IMR-90 (cell line): Measurements from ENCODE around the gene SIT1. TPM values are rescaled to one million over a fixed set of nuclear protein-coding genes. Genes with fewer than 3 reads are reported as not detected.
A peak's percentile ranks its signal among the peaks of the same experiment; 100 is the strongest.

ENCODE experiments used
- ATAC-seq: fragments of 200-7000 bp; cut with Tn5 transposase; 2 replicates; pipeline ENCODE4 v1.9.1; 2020; ENCODE audit warnings: low read depth, mild to moderate bottlenecking, moderate library complexity
- BruUV-seq: library from RNA; stranded (reverse); fragments of 400-500 nt; replicated peaks from 2 replicates; lab custom pipeline; 2021; lab: Mats Ljungman, UMichigan
- CTCF ChIA-PET: fragments of 300-600 bp; formaldehyde crosslinking; extraction: SDS; loops from one replicate; lab custom pipeline; 2021; ENCODE audit warnings: antibody characterized with exemption; lab: Yijun Ruan, JAX
- POLR2A ChIA-PET: fragments of 300-600 bp; sonication (Branson Sonifier 250); formaldehyde crosslinking; loops from one replicate; lab custom pipeline; 2022; ENCODE audit warnings: antibody characterized with exemption; ENCODE audit not compliant: unreplicated experiment; lab: Charles Lee
- DNase-seq: peaks from one replicate; pipeline ENCODE4 v3.0.0; 2013
- H2AFZ ChIP-seq: replicated peaks from 2 replicates; pipeline ENCODE3; 2013; ENCODE audit warnings: low read length, mild to moderate bottlenecking; ENCODE audit not compliant: poor library complexity
- H2AK5ac ChIP-seq: 2 replicates; pipeline ENCODE4 v1.6.1; 2013; ENCODE audit warnings: low read depth, low read length, inconsistent platforms
- H2AK9ac ChIP-seq: replicated peaks from 2 replicates; pipeline ENCODE3; 2013; ENCODE audit warnings: mild to moderate bottlenecking, low read depth, low read length, moderate library complexity; ENCODE audit not compliant: poor library complexity
- H2BK120ac ChIP-seq: 2 replicates; pipeline ENCODE4 v1.6.1; 2013; ENCODE audit warnings: low read depth, low read length, inconsistent platforms
- H2BK15ac ChIP-seq: 3 replicates; pipeline ENCODE4 v1.6.1; 2013; ENCODE audit warnings: low read depth, low read length, inconsistent platforms
- H2BK20ac ChIP-seq: 2 replicates; pipeline ENCODE4 v1.6.1; 2013; ENCODE audit warnings: low read depth, mild to moderate bottlenecking, inconsistent platforms, low read length, moderate library complexity
- H2BK5ac ChIP-seq: 2 replicates; pipeline ENCODE4 v1.6.1; 2013; ENCODE audit warnings: mild to moderate bottlenecking, low read depth, low read length, inconsistent platforms; ENCODE audit not compliant: poor library complexity, severe bottlenecking
- H3K14ac ChIP-seq: replicated peaks from 2 replicates; pipeline ENCODE4 v1.6.1; 2013; ENCODE audit warnings: low read depth, low read length, inconsistent platforms
- H3K18ac ChIP-seq: 2 replicates; pipeline ENCODE4 v1.6.1; 2013; ENCODE audit warnings: low read depth, low read length, control low read depth
- H3K23ac ChIP-seq: 2 replicates; pipeline ENCODE4 v1.6.1; 2013; ENCODE audit warnings: low read depth, low read length, inconsistent platforms
- H3K27ac ChIP-seq: 2 replicates; pipeline ENCODE4 v1.5.1; 2013; ENCODE audit warnings: mild to moderate bottlenecking, control low read depth, low read length; ENCODE audit not compliant: insufficient read depth
- H3K27me3 ChIP-seq: 2 replicates; pipeline ENCODE4 v1.6.1; 2013; ENCODE audit warnings: low read length; ENCODE audit not compliant: control insufficient read depth, insufficient read depth
- H3K36me3 ChIP-seq: 2 replicates; pipeline ENCODE4 v1.6.1; 2013; ENCODE audit warnings: low read length, mixed read lengths; ENCODE audit not compliant: control insufficient read depth, insufficient read depth
- H3K4ac ChIP-seq: 2 replicates; pipeline ENCODE4 v1.6.1; 2013; ENCODE audit warnings: low read depth, low read length, inconsistent platforms
- H3K4me1 ChIP-seq: 2 replicates; pipeline ENCODE4 v1.6.1; 2013; ENCODE audit warnings: low read length, mixed read lengths; ENCODE audit not compliant: control insufficient read depth, insufficient read depth
- H3K4me2 ChIP-seq: 2 replicates; pipeline ENCODE4 v1.6.1; 2013; ENCODE audit warnings: low read depth, mild to moderate bottlenecking, control low read depth, low read length, moderate library complexity
- H3K4me3 ChIP-seq: 2 replicates; pipeline ENCODE4 v1.5.1; 2013; ENCODE audit warnings: low read depth, mild to moderate bottlenecking, control low read depth, low read length, moderate library complexity; ENCODE audit not compliant: insufficient read depth
- H3K56ac ChIP-seq: 2 replicates; pipeline ENCODE4 v1.6.1; 2013; ENCODE audit warnings: low read length, inconsistent platforms; ENCODE audit not compliant: insufficient read depth; ENCODE audit errors: extremely low read depth
- H3K79me1 ChIP-seq, 2 experiments: 2 replicates each; pipeline ENCODE4 v1.6.1; 2013; ENCODE audit warnings: low read length in 2 of 2, inconsistent platforms in 1 of 2, low read depth in 1 of 2
- H3K9ac ChIP-seq: 2 replicates; pipeline ENCODE4 v1.6.1; 2013; ENCODE audit warnings: low read depth, low read length, control low read depth
- H3K9me1 ChIP-seq: 2 replicates; pipeline ENCODE4 v1.6.1; 2013; ENCODE audit warnings: low read length, inconsistent platforms; ENCODE audit not compliant: insufficient read depth
- H3K9me3 ChIP-seq: 2 replicates; pipeline ENCODE4 v1.6.1; 2013; ENCODE audit warnings: low read length; ENCODE audit not compliant: control insufficient read depth, insufficient read depth
- H4K20me1 ChIP-seq: 2 replicates; pipeline ENCODE4 v1.6.1; 2013; ENCODE audit warnings: low read length, inconsistent platforms; ENCODE audit not compliant: insufficient read depth
- H4K5ac ChIP-seq: 2 replicates; pipeline ENCODE4 v1.6.1; 2013; ENCODE audit warnings: mild to moderate bottlenecking, low read depth, low read length, control low read depth
- H4K8ac ChIP-seq, 2 experiments: 2 replicates each; pipeline ENCODE4 v1.6.1; 2013; ENCODE audit warnings: low read depth in 2 of 2, low read length in 2 of 2, control low read depth in 1 of 2, inconsistent platforms in 1 of 2
- H4K91ac ChIP-seq: 2 replicates; pipeline ENCODE4 v1.6.1; 2013; ENCODE audit warnings: low read depth, low read length, inconsistent platforms; ENCODE audit not compliant: insufficient read depth
- MAZ ChIP-seq: IDR thresholded peaks from 2 replicates; pipeline ENCODE4 v1.6.1; 2012; ENCODE audit warnings: low read depth, mild to moderate bottlenecking, low read length, improper control_type of control experiment, moderate library complexity, borderline replicate concordance
- MXI1 ChIP-seq: IDR thresholded peaks from 2 replicates; pipeline ENCODE4 v1.6.1; 2012; ENCODE audit warnings: low read depth, mild to moderate bottlenecking, low read length, moderate library complexity, borderline replicate concordance
- WGBS, 2 experiments: methylation state at CpG; one replicate each; pipeline versions ENCODE4 v1.1.5 to v1.1.7; 2013; ENCODE audit warnings: missing lambda C conversion rate in 2 of 2; ENCODE audit not compliant: insufficient read length in 1 of 2; ENCODE audit errors: extremely low coverage in 2 of 2; 5-methylcytosine and 5-hydroxymethylcytosine counted together
- dilution Hi-C: fragments of 300-500 bp; cut with HindIII; formaldehyde crosslinking; loops from one replicate; pipeline ENCODE4 v1.14.3; 2018; ENCODE audit warnings: low sequenced_read_pairs; ENCODE audit not compliant: unreplicated experiment
- in situ Hi-C: fragments of 300-500 bp; cut with MboI; formaldehyde crosslinking; loops from 3 replicates; pipeline ENCODE4 v1.14.3; 2019; ENCODE audit warnings: low sequenced_read_pairs, inconsistent platforms, mixed read lengths
- intact Hi-C: fragments of 100-400 bp; cut with micrococcal nuclease; formaldehyde crosslinking; loops from 2 replicates; pipeline ENCODE4 v1.10.0; 2022
- polyA plus RNA-seq, 3 experiments: library from polyadenylated mRNA; depleted of rRNA; stranded (reverse); fragments of >200 nt; gene quantifications; 2 replicates each; pipeline ENCODE4 v1.2.3, GENCODE V29; 2012; ENCODE audit warnings: low replicate concordance in 1 of 3
- total RNA-seq: library from RNA; depleted of rRNA; stranded (reverse); fragments of >200 nt; gene quantifications from 2 replicates; pipeline ENCODE4 v1.2.3, GENCODE V29; 2012

Gene SIT1
- total and polyA plus RNA-seq, 2 of the 4 experiments (the other 2 are of a cell fraction): not detected

DNA sequence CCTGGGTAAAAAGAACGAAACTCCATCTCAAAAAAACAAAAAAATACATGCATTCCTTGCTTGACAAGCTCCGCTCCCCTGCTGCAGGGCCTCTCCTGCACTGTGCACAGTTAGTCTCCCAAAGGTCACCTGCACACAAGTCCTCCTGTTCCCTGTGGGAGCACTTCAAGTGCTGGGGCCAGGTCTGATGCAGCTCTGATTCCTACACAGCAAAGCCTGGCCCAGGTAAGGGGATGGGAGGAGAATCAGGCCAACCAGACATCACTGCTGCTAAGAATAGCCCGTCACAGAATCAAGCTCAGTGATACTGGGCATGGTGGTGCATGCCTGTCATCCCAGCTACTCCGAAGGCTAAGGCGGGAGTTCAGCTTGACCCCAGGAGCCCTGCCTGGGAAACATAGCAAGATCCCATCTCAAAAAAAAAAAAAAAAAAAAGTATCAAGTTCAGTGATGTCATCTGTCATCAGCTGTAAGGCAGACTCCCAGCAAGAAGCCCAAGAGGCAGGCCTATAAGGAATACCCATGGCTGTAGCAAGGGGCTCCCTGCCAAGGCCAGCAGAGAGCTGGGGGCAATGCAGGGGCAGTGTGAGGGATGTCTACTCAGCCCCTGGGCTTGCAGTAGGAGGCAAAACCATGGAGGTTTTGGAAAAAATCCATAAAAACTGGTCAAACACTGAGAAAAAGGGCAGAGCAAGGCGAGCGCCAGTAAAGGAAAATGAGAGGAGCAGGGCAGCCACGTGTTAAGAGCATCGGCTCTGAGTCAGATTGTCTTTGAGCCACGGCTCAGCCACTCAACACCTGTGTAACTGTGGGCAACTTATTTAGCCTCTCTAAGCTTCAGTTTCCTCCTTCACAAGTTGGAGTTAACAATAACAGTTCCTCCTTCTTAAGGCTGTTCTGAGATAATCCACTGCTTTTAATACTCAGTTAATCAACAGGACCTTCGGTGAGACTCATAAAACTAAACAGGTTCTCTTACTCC lies 35.8 kb upstream of the SIT1 start:
- 68% methylated on average over 3 of the region's 11 CpGs; no CpG with 5 or more reads in 1 of the 2 experiments for WGBS, 2 experiments
- ATAC-seq: no peak

More for the DNA sequence above, 35.8 kb upstream of the SIT1 start:
- Histone ChIP-seq H3K4ac (no peak overlapping the region), H2AK9ac (peak overlapping the region; percentile 34), H3K4me1 (peaks cover 51% of the 10 kb centered on the region), H2BK120ac (no peak overlapping the region), H3K4me2 (peak overlapping the region; percentile 97), H3K23ac (peak overlapping the region; percentile 92), H3K9me1 (peaks cover 41% of the 10 kb centered on the region), H3K27ac (peak overlapping the region; percentile 18), H3K14ac (peak overlapping the region; percentile 50), H2AFZ (peak overlapping the region; percentile 17), H3K18ac (peak overlapping the region; percentile 8; the same call in 1 of the 2 replicates), H2BK5ac (peak overlapping the region; percentile 98), H3K79me1 (peaks cover 13 to 85% of the 10 kb centered on the region in 2 experiments), H2BK15ac (no peak overlapping the region), H4K8ac (no peak overlapping the region), H3K9ac (peak overlapping the region; percentile 58), H3K27me3 (no peaks in the 10 kb centered on the region), H4K91ac (no peak overlapping the region), H3K36me3 (peaks cover 65% of the 10 kb centered on the region), H2BK20ac (no peak overlapping the region), H3K4me3 (peak overlapping the region; percentile 26), H3K56ac (peak overlapping the region; percentile 22; the same call in 1 of the 2 replicates), H2AK5ac (no peak overlapping the region), H3K9me3 (no peaks in the 10 kb centered on the region), H4K20me1 (peaks cover 82% of the 10 kb centered on the region), H4K5ac (no peak overlapping the region)
- in situ Hi-C loops: no loop called here
- TF ChIP-seq MXI1: peak; percentile 45; the same call in 1 of the 2 replicates
- TF ChIP-seq MAZ: no peak
- peak; percentile 60 for DNase-seq
- POLR2A ChIA-PET: interaction anchor here (0.6 to 3.8 kb wide), 9 partner anchors 8 to 29 kb away, joined by 3 to 14 read pairs (median 5); partner anchors contain the start of genes CCDC107 and RMRP
- dilution Hi-C loops: no loop called here
- intact Hi-C loops: loop anchor here (10.0 kb wide), 1 partner anchor 82 kb away; the partner anchor contains the start of gene TESK1
- CTCF ChIA-PET: no interaction called here
- no TSS peak for BruUV-seq
